ENCODE data around the gene LRTM2.

The LRTM2 gene

GRCh38 chr12:1853716-1854115 lies 33.4 kb downstream of the LRTM2 start:
- TF ChIP-seq, protein P1, sequence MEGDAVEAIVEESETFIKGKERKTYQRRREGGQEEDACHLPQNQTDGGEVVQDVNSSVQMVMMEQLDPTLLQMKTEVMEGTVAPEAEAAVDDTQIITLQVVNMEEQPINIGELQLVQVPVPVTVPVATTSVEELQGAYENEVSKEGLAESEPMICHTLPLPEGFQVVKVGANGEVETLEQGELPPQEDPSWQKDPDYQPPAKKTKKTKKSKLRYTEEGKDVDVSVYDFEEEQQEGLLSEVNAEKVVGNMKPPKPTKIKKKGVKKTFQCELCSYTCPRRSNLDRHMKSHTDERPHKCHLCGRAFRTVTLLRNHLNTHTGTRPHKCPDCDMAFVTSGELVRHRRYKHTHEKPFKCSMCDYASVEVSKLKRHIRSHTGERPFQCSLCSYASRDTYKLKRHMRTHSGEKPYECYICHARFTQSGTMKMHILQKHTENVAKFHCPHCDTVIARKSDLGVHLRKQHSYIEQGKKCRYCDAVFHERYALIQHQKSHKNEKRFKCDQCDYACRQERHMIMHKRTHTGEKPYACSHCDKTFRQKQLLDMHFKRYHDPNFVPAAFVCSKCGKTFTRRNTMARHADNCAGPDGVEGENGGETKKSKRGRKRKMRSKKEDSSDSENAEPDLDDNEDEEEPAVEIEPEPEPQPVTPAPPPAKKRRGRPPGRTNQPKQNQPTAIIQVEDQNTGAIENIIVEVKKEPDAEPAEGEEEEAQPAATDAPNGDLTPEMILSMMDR (IDR thresholded peaks at IDR 0.05), result no peak
- DNase-seq, result peak in 1 of 2 donors; percentile 47
- Histone ChIP-seq H3K36me3 (no peaks in the 10 kb centered on the region), H3K4me3 (no peak overlapping the region), H3K27me3 (peaks cover 0 to 6% of the 10 kb centered on the region in 2 donors), H3K9me3 (peaks cover 0 to 13% (median 12%) of the 10 kb centered on the region in 3 donors), H3K4me1 (peaks cover 0 to 10% (median 4%) of the 10 kb centered on the region in 4 donors), H3K27ac (no peak overlapping the region)
- intact Hi-C loops (cut with DNase I; ENCODE audit: low total_unique reads), result no loop called here

DNA sequence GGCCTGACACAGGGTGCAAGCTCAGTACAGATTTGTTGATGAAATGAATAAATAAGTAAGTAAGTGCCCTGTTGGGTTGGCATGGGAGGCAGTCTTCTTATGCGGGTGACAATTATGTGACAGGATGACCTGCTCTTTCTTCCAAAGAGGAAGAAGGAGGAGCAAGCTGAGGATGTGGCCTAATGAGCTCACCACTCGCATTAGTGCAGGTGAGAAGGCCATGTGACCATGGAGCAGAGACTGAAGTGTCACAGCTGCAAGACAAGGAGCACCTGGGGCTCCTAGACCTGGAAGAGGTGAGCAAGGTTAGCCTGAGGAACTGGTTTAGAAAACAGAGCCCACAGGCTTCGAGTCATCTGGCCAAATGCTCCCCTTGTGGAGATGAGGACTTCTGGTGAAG lies 34.9 kb downstream of the LRTM2 start:
- peaks cover 0 to 13% (median 12%) of the 10 kb centered on the region in 3 donors for H3K9me3 ChIP-seq
- H3K27ac ChIP-seq, result no peak overlapping the region
- no peak overlapping the region for H3K4me3 ChIP-seq
- TF ChIP-seq, protein P1 (IDR thresholded peaks at IDR 0.05), result no peak
- no peaks in the 10 kb centered on the region for H3K36me3 ChIP-seq
- peaks cover 0 to 6% of the 10 kb centered on the region in 2 donors for H3K27me3 ChIP-seq
- intact Hi-C loops (cut with DNase I; ENCODE audit: low total_unique reads), result no loop called here
- peaks cover 0 to 10% (median 4%) of the 10 kb centered on the region in 4 donors for H3K4me1 ChIP-seq
- no peak for DNase-seq

GRCh38 chr12:1857086-1857485 lies 36.7 kb downstream of the LRTM2 start:
- Histone ChIP-seq H3K9me3 (peaks cover 0 to 13% (median 12%) of the 10 kb centered on the region in 3 donors), H3K27ac (no peak overlapping the region), H3K4me3 (no peak overlapping the region), H3K4me1 (no peaks in the 10 kb centered on the region), H3K36me3 (no peaks in the 10 kb centered on the region), H3K27me3 (peaks cover 0 to 6% of the 10 kb centered on the region in 2 donors)
- intact Hi-C loops (cut with DNase I; ENCODE audit: low total_unique reads), result no loop called here
- TF ChIP-seq, protein P1 (IDR thresholded peaks at IDR 0.05), result no peak
- no peak for DNase-seq

GRCh38 chr12:1857821-1858220 lies 37.5 kb downstream of the LRTM2 start:
- Histone ChIP-seq H3K4me3 (no peak overlapping the region), H3K4me1 (no peaks in the 10 kb centered on the region), H3K27me3 (peaks cover 0 to 6% of the 10 kb centered on the region in 2 donors), H3K9me3 (peaks cover 0 to 13% (median 12%) of the 10 kb centered on the region in 3 donors), H3K36me3 (no peaks in the 10 kb centered on the region), H3K27ac (no peak overlapping the region)
- no peak for DNase-seq
- TF ChIP-seq, protein P1 (IDR thresholded peaks at IDR 0.05), result no peak
- intact Hi-C loops (cut with DNase I; ENCODE audit: low total_unique reads), result no loop called here

DNA sequence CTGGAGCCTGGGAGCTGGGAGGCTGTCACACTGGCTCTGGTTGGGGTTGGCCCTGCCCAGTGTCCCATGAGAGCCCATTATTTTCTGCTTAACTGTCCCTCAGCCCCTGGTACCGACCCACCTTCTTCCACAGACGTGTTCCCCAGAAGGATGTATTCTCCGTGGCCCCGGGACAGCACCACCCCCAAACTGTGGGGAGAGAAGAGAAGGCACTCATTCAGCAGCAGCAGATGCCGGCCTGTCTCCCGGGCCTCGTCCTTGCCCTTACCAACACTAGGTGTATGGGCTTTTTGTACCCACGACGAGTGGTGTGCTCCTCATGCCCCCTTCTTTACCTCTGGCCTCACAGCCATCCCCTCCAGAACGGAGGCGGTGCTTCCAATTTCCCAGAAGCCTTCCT lies 38.1 kb downstream of the LRTM2 start:
- no peaks in the 10 kb centered on the region for H3K4me1 ChIP-seq
- no peak for DNase-seq
- H3K9me3 ChIP-seq, result peaks cover 0 to 13% (median 12%) of the 10 kb centered on the region in 3 donors
- no peak overlapping the region for H3K4me3 ChIP-seq
- no peaks in the 10 kb centered on the region for H3K36me3 ChIP-seq
- no peak overlapping the region for H3K27ac ChIP-seq
- peaks cover 0 to 6% of the 10 kb centered on the region in 2 donors for H3K27me3 ChIP-seq
- intact Hi-C loops (cut with DNase I; ENCODE audit: low total_unique reads), result no loop called here
- TF ChIP-seq, protein P1 (IDR thresholded peaks at IDR 0.05), result no peak

DNA sequence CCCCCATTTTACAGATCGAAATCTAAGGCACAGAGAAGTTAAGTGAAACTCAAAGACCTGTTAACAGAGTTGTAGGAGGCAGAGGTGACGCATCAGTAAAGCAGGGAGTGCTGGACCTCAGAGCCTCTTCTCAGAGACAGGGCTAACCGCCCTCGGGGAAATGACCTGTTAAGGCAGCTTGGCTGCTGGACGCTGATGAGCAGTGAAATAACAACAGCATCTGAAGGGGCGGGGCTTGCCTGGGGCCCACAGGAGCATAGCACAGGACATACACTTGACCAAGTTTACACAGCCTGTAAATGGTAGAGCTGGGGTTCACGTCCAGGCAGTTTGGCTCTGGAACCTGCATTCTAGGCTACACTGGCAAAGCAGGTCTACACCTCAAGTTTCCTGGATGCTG lies 39.3 kb downstream of the LRTM2 start:
- Histone ChIP-seq H3K27ac (no peak overlapping the region), H3K4me1 (no peaks in the 10 kb centered on the region), H3K27me3 (peaks cover 0 to 10% of the 10 kb centered on the region in 2 donors), H3K36me3 (no peaks in the 10 kb centered on the region), H3K4me3 (no peak overlapping the region), H3K9me3 (peaks cover 0 to 13% (median 12%) of the 10 kb centered on the region in 3 donors)
- intact Hi-C loops (cut with DNase I; ENCODE audit: low total_unique reads), result no loop called here
- DNase-seq, result peak in 1 of 2 donors; percentile 55
- TF ChIP-seq, protein P1 (IDR thresholded peaks at IDR 0.05), result no peak
